Parathyroid adenoma (tissue), 2 donors: ENCODE results near the gene CNTN1.

ENCODE experiments used
- H2AFZ ChIP-seq: fragments of 300-600 bp; sonication (generic); one replicate; pipeline ENCODE4 v1.7.0; 2017; ENCODE audit warnings: antibody characterized with exemption, mild to moderate bottlenecking
- H3K27ac ChIP-seq: fragments of 300-600 bp; sonication (generic); one replicate; pipeline ENCODE4 v1.7.0; 2017
- H3K27me3 ChIP-seq: fragments of 300-600 bp; sonication (generic); one replicate; pipeline ENCODE4 v1.7.0; 2017; ENCODE audit warnings: low read length; ENCODE audit not compliant: control insufficient read depth, insufficient read depth
- H3K36me3 ChIP-seq: fragments of 300-600 bp; sonication (generic); one replicate; pipeline ENCODE4 v1.7.0; 2017; ENCODE audit warnings: low read length; ENCODE audit not compliant: control insufficient read depth, insufficient read depth
- H3K4me1 ChIP-seq: fragments of 300-600 bp; sonication (generic); one replicate; pipeline ENCODE4 v1.7.0; 2017; ENCODE audit warnings: control low read depth
- H3K4me2 ChIP-seq: fragments of 300-600 bp; sonication (generic); one replicate; pipeline ENCODE4 v1.7.0; 2017; ENCODE audit warnings: low read length
- H3K4me3 ChIP-seq: fragments of 300-600 bp; sonication (generic); one replicate; pipeline ENCODE4 v1.7.0; 2017; ENCODE audit warnings: low read depth, low read length
- H3K79me2 ChIP-seq: fragments of 300-600 bp; sonication (generic); one replicate; pipeline ENCODE4 v1.7.0; 2017; ENCODE audit warnings: control low read depth
- H3K9ac ChIP-seq: fragments of 300-600 bp; sonication (generic); one replicate; pipeline ENCODE4 v1.7.0; 2017; ENCODE audit warnings: mild to moderate bottlenecking
- H3K9me3 ChIP-seq: fragments of 300-600 bp; sonication (generic); one replicate; pipeline ENCODE4 v1.7.0; 2017; ENCODE audit warnings: low read length; ENCODE audit not compliant: control insufficient read depth
- CTCF ChIP-seq: fragments of 300-600 bp; sonication (generic); IDR thresholded peaks from one replicate; pipeline ENCODE4 v1.7.0; 2017; ENCODE audit warnings: antibody characterized with exemption, mild to moderate bottlenecking
- donor health status: primary hyperparathyroidism.

Gene CNTN1

GRCh38 chr12:40645361-40645760 is 46.9 kb upstream of the CNTN1 start:
- no peak for TF ChIP-seq CTCF
- no peak overlapping the region for H3K27ac ChIP-seq

GRCh38 chr12:40646456-40646855 is 45.8 kb upstream of the CNTN1 start:
- H3K27ac ChIP-seq, result no peak overlapping the region

More at GRCh38 chr12:40645361-40645760, 46.9 kb upstream of the CNTN1 start:
- H3K9ac ChIP-seq, result no peak overlapping the region
- no peaks in the 10 kb centered on the region for H3K4me1 ChIP-seq
- H3K27me3 ChIP-seq, result no peaks in the 10 kb centered on the region
- H3K4me2 ChIP-seq, result no peak overlapping the region
- no peaks in the 10 kb centered on the region for H3K79me2 ChIP-seq
- no peak overlapping the region for H2AFZ ChIP-seq
- H3K36me3 ChIP-seq, result no peaks in the 10 kb centered on the region
- H3K4me3 ChIP-seq, result no peak overlapping the region
- no peaks in the 10 kb centered on the region for H3K9me3 ChIP-seq

GRCh38 chr12:40646911-40647310 is 45.3 kb upstream of the CNTN1 start:
- H3K36me3 ChIP-seq, result no peaks in the 10 kb centered on the region
- H3K9me3 ChIP-seq, result no peaks in the 10 kb centered on the region
- no peak overlapping the region for H3K9ac ChIP-seq
- H3K4me3 ChIP-seq, result no peak overlapping the region
- no peaks in the 10 kb centered on the region for H3K79me2 ChIP-seq
- H3K4me2 ChIP-seq, result no peak overlapping the region
- H3K4me1 ChIP-seq, result no peaks in the 10 kb centered on the region
- H3K27me3 ChIP-seq, result no peaks in the 10 kb centered on the region
- TF ChIP-seq CTCF, result no peak
- no peak overlapping the region for H2AFZ ChIP-seq
- H3K27ac ChIP-seq, result no peak overlapping the region

More at GRCh38 chr12:40646456-40646855, 45.8 kb upstream of the CNTN1 start:
- no peak overlapping the region for H3K9ac ChIP-seq
- no peak overlapping the region for H2AFZ ChIP-seq
- H3K36me3 ChIP-seq, result no peaks in the 10 kb centered on the region
- no peaks in the 10 kb centered on the region for H3K27me3 ChIP-seq
- H3K4me3 ChIP-seq, result no peak overlapping the region
- TF ChIP-seq CTCF, result no peak
- H3K9me3 ChIP-seq, result no peaks in the 10 kb centered on the region
- H3K4me2 ChIP-seq, result no peak overlapping the region
- no peaks in the 10 kb centered on the region for H3K79me2 ChIP-seq
- no peaks in the 10 kb centered on the region for H3K4me1 ChIP-seq

- no peak overlapping the region for H3K9ac ChIP-seq
- H3K36me3 ChIP-seq, result no peaks in the 10 kb centered on the region
- no peak overlapping the region for H3K4me2 ChIP-seq
- no peaks in the 10 kb centered on the region for H3K4me1 ChIP-seq
- H3K9me3 ChIP-seq, result no peaks in the 10 kb centered on the region
- H2AFZ ChIP-seq, result no peak overlapping the region
- H3K27me3 ChIP-seq, result no peaks in the 10 kb centered on the region
- H3K4me3 ChIP-seq, result no peak overlapping the region
- H3K27ac ChIP-seq, result no peak overlapping the region
- TF ChIP-seq CTCF, result no peak
- no peaks in the 10 kb centered on the region for H3K79me2 ChIP-seq
These were observed 44.6 kb upstream of the CNTN1 start for GRCh38 chr12:40647651-40648050.

GRCh38 chr12:40648519-40648918 is 43.7 kb upstream of the CNTN1 start:
- Histone ChIP-seq H3K27me3 (no peaks in the 10 kb centered on the region), H3K4me1 (no peaks in the 10 kb centered on the region), H3K4me2 (no peak overlapping the region), H3K4me3 (no peak overlapping the region), H3K36me3 (no peaks in the 10 kb centered on the region), H3K9me3 (no peaks in the 10 kb centered on the region), H3K9ac (no peak overlapping the region), H3K27ac (no peak overlapping the region), H3K79me2 (no peaks in the 10 kb centered on the region), H2AFZ (no peak overlapping the region)
- no peak for TF ChIP-seq CTCF
